Measurements from ENCODE around the gene QRSL1. TPM values are rescaled to one million over a fixed set of nuclear protein-coding genes. Genes with fewer than 3 reads are reported as not detected.

Gene QRSL1
- total and polyA plus RNA-seq, 10 of the 15 experiments (the other 5 are each of a cell fraction or from before 2014, with no cell fraction given) = 11.9 to 23.5 (median 15.5) TPM

GRCh38 chr6:106702451-106703110 lies 73.2 kb downstream of the QRSL1 start (continued):
- TF ChIP-seq BCLAF1 (IDR thresholded peaks at IDR 0.05) (no peak), BMI1 (IDR thresholded peaks at IDR 0.05; ENCODE audit: borderline replicate concordance) (no peak), NFIC (IDR thresholded peaks at IDR 0.05; ENCODE audit: low read depth, low read length) (peak; percentile 60), ZBTB4 (CRISPR knock-in tag; IDR thresholded peaks at IDR 0.05) (no peak), ZBED1 (IDR thresholded peaks at IDR 0.05; ENCODE audit: borderline replicate concordance) (no peak), NR2C2 (IDR thresholded peaks at IDR 0.05; ENCODE audit: borderline replicate concordance, control insufficient read depth, insufficient read length, low read depth) (no peak), MAX (IDR thresholded peaks at IDR 0.05; ENCODE audit: low read depth, low read length) (no peak; the same call in 1 of the 2 replicates), ZZZ3 (IDR thresholded peaks at IDR 0.05; ENCODE audit: control insufficient read depth, insufficient read length, low read depth) (no peak), PBX3 (IDR thresholded peaks at IDR 0.05; ENCODE audit: insufficient replicate concordance, low read depth, low read length) (no peak), IRF5 (IDR thresholded peaks at IDR 0.05; ENCODE audit: borderline replicate concordance) (no peak), PML (IDR thresholded peaks at IDR 0.05; ENCODE audit: low read length) (no peak), POLR2AphosphoS2 (IDR thresholded peaks at IDR 0.05; ENCODE audit: low read depth, low read length) (no peak), IKZF2 (IDR thresholded peaks at IDR 0.05) (peak in 1 of 2 experiments; percentile 66; a peak in 3 of 4 replicates), RELB (IDR thresholded peaks at IDR 0.05; ENCODE audit: low read depth) (peak; percentile 18; the same call in 1 of the 2 replicates), CTCF (IDR thresholded peaks at IDR 0.05 in 2 of 3, conservative IDR thresholded peaks at IDR 0.05 in 1 of 3; ENCODE audit: control insufficient read depth in 2 of 3, extremely low read depth in 1 of 3, insufficient read depth in 1 of 3, low read depth in 3 of 3, low read length in 3 of 3) (no peak), LARP7 (IDR thresholded peaks at IDR 0.05) (no peak)

Data from GM12878 (cell line).